Testis (tissue), 2 donors: ENCODE data around the gene PITX1.

Experiments used
- CTCF ChIP-seq, 3 experiments: fragments of 450-650 bp in 2 of 3; fragments of 200-600 bp in 1 of 3; sonication (generic) in 1 of 3; IDR thresholded peaks; one replicate each; pipeline ENCODE4 v1.5.1; 2016 to 2019; ENCODE audit warnings: antibody characterized with exemption in 3 of 3, mild to moderate bottlenecking in 2 of 3, moderate library complexity in 1 of 3
- POLR2A ChIP-seq: fragments of 450-650 bp; IDR thresholded peaks from one replicate; pipeline ENCODE4 v1.6.1; 2017; ENCODE audit warnings: antibody characterized with exemption, mild to moderate bottlenecking, moderate library complexity

GRCh38 chr5:135010502-135011354 lies 23.3 kb downstream of the PITX1 start:
- no peak for TF ChIP-seq POLR2A
- TF ChIP-seq CTCF (IDR thresholded peaks at IDR 0.05): no peak
